Measurements from ENCODE around the gene NRG3. TPM values are rescaled to one million over a fixed set of nuclear protein-coding genes. Genes with fewer than 3 reads are reported as not detected.

NRG3 gene
- total RNA-seq, 2 donors from 2014 or later = 1.7 to 2.3 TPM

DNA sequence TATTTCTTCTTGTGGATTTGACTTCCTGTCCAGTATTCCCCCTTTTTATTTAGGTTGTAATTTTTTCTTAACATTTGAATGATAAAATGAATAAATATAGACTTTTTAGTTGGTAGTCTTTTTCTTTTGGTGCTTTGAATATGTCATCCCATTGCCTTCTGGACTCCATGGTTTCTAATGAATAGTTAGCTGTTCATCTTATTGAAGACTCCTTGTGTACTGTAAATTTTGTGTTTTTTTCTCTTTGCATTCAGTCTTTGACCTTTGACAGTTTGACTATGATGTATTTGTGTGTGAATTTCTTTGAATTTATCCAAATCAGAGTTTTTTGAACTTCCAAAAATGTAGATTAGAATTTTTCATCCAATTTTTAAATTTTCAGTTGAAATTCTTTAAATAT, 554.3 kb downstream of the NRG3 start:
- Histone ChIP-seq H3K36me3 (ENCODE audit: control insufficient read depth, insufficient read depth, low read length) (no peaks in the 10 kb centered on the region), H3K4me3 (ENCODE audit: low read length) (peak overlapping the region; percentile 15), H3K9ac (ENCODE audit: extremely low read depth, low read length, poor library complexity, severe bottlenecking) (no peak overlapping the region), H3K27me3 (ENCODE audit: control insufficient read depth, insufficient read depth, low read length, poor library complexity, severe bottlenecking) (no peaks in the 10 kb centered on the region), H3K27ac (ENCODE audit: low read depth, low read length) (no peak overlapping the region), H3K4me1 (ENCODE audit: control insufficient read depth, insufficient read depth, low read length) (no peaks in the 10 kb centered on the region), H3K9me3 (ENCODE audit: control insufficient read depth, low read length) (peaks cover 18% of the 10 kb centered on the region)
- Mint-ChIP-seq H3K27me3 (ENCODE audit: insufficient read depth) (no peaks in the 10 kb centered on the region), H3K27ac (no peak overlapping the region), H3K9me3 (peaks cover 55% of the 10 kb centered on the region), H3K4me3 (no peak overlapping the region), H3K4me1 (no peaks in the 10 kb centered on the region), H3K36me3 (ENCODE audit: low read depth) (peaks cover 2% of the 10 kb centered on the region)
- TF ChIP-seq, protein P1, sequence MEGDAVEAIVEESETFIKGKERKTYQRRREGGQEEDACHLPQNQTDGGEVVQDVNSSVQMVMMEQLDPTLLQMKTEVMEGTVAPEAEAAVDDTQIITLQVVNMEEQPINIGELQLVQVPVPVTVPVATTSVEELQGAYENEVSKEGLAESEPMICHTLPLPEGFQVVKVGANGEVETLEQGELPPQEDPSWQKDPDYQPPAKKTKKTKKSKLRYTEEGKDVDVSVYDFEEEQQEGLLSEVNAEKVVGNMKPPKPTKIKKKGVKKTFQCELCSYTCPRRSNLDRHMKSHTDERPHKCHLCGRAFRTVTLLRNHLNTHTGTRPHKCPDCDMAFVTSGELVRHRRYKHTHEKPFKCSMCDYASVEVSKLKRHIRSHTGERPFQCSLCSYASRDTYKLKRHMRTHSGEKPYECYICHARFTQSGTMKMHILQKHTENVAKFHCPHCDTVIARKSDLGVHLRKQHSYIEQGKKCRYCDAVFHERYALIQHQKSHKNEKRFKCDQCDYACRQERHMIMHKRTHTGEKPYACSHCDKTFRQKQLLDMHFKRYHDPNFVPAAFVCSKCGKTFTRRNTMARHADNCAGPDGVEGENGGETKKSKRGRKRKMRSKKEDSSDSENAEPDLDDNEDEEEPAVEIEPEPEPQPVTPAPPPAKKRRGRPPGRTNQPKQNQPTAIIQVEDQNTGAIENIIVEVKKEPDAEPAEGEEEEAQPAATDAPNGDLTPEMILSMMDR (conservative IDR thresholded peaks at IDR 0.05) = no peak
- DNase-seq = no peak

- no peaks in the 10 kb centered on the region for H3K36me3 Mint-ChIP-seq (ENCODE audit: low read depth)
- peaks cover 6% of the 10 kb centered on the region for H3K9me3 Mint-ChIP-seq
- no peak overlapping the region for H3K27ac Mint-ChIP-seq
- H3K9ac ChIP-seq (ENCODE audit: extremely low read depth, low read length, poor library complexity, severe bottlenecking) = no peak overlapping the region
- 83 to 84% methylated on average over 1 of the region's 1 CpG for WGBS, 2 experiments (ENCODE audit: insufficient coverage in 1 of 2, insufficient read length in 1 of 2)
- no peaks in the 10 kb centered on the region for H3K27me3 ChIP-seq (ENCODE audit: control insufficient read depth, insufficient read depth, low read length, poor library complexity, severe bottlenecking)
- no peak overlapping the region for H3K4me3 ChIP-seq (ENCODE audit: low read length)
- no peak overlapping the region for H3K27ac ChIP-seq (ENCODE audit: low read depth, low read length)
- peak; percentile 46 for DNase-seq
- peaks cover 4% of the 10 kb centered on the region for H3K4me1 ChIP-seq (ENCODE audit: control insufficient read depth, insufficient read depth, low read length)
- H3K4me1 Mint-ChIP-seq = no peaks in the 10 kb centered on the region
- H3K4me3 Mint-ChIP-seq = no peak overlapping the region
- H3K27me3 Mint-ChIP-seq (ENCODE audit: insufficient read depth) = no peaks in the 10 kb centered on the region
- TF ChIP-seq, protein P1 (conservative IDR thresholded peaks at IDR 0.05) = no peak
- H3K36me3 ChIP-seq (ENCODE audit: control insufficient read depth, insufficient read depth, low read length) = no peaks in the 10 kb centered on the region
- H3K9me3 ChIP-seq (ENCODE audit: control insufficient read depth, low read length) = no peaks in the 10 kb centered on the region
Measured at GRCh38 chr10:82438277-82438676, 563.3 kb downstream of the NRG3 start.

DNA sequence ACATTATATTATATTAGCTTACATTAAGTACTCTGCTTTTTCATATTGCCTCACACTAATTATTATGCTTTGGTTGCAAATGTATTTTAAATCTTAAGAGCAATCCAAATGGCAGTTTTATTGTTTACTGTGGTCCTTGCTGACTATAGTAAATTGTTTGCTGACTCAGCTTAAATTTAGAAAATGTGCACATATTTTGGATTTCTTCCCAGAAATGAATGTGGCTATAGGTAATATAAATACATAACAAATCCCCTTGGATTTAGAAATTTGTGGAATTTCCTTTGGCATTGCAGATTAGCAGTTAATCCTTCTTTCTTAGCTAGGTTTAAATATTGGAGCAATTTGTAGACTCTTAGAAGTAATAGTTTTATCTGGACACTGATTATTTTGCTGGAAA, 565.8 kb downstream of the NRG3 start:
- H3K36me3 Mint-ChIP-seq (ENCODE audit: low read depth) = no peaks in the 10 kb centered on the region
- H3K27me3 Mint-ChIP-seq (ENCODE audit: insufficient read depth) = no peaks in the 10 kb centered on the region
- Histone ChIP-seq H3K4me3 (ENCODE audit: low read length) (no peak overlapping the region), H3K27ac (ENCODE audit: low read depth, low read length) (no peak overlapping the region), H3K9ac (ENCODE audit: extremely low read depth, low read length, poor library complexity, severe bottlenecking) (no peak overlapping the region), H3K27me3 (ENCODE audit: control insufficient read depth, insufficient read depth, low read length, poor library complexity, severe bottlenecking) (no peaks in the 10 kb centered on the region), H3K36me3 (ENCODE audit: control insufficient read depth, insufficient read depth, low read length) (no peaks in the 10 kb centered on the region), H3K4me1 (ENCODE audit: control insufficient read depth, insufficient read depth, low read length) (peaks cover 4% of the 10 kb centered on the region), H3K9me3 (ENCODE audit: control insufficient read depth, low read length) (no peaks in the 10 kb centered on the region)
- H3K27ac Mint-ChIP-seq = no peak overlapping the region
- H3K4me1 Mint-ChIP-seq = no peaks in the 10 kb centered on the region
- no peak overlapping the region for H3K4me3 Mint-ChIP-seq
- TF ChIP-seq, protein P1 (conservative IDR thresholded peaks at IDR 0.05) = no peak
- no peak for DNase-seq
- H3K9me3 Mint-ChIP-seq = no peaks in the 10 kb centered on the region

Measured in endodermal cell (in vitro differentiated cells).